Measurements from ENCODE around the gene GALNT14. TPM values are rescaled to one million over a fixed set of nuclear protein-coding genes. Genes with fewer than 3 reads are reported as not detected.

GALNT14 gene
- total and polyA plus RNA-seq, 2 of the 8 experiments (the other 6 are each of a cell fraction or from before 2014, with no cell fraction given), result 13.0 to 13.7 TPM

DNA sequence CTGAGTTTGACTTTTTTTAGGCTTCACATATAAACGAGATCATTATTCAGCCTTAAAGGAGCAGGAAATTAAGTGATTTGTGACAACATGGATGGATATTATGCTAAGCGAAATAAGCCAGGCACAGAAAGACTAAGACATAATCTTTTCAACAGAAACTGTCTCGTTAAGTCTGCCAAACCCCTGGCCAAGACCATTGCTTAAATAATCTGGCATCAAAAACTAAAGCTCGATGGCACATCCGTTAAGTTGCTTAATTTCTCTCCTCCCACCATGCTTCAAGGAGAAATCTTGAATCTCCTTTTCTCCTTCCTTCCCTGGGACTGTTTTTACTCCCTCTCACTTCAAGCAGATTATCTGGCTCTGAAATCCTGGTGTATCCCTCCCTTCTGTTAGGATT lies 140.3 kb downstream of the GALNT14 start:
- DNase-seq (ENCODE audit: low read depth in 1 of 2, low spot score in 2 of 2) (no peak), FAIRE-seq (no peak)
- no peak overlapping the region for H2BK15ac ChIP-seq (ENCODE audit: low read length)
- no peaks in the 10 kb centered on the region for H4K20me1 ChIP-seq (replicated peaks in 1 of 2; ENCODE audit: control insufficient read depth in 1 of 2, insufficient read depth in 2 of 2, low read length in 2 of 2)
- no peak overlapping the region for H4K5ac ChIP-seq (ENCODE audit: insufficient read length, low read depth, low read length)
- H3K18ac ChIP-seq (ENCODE audit: extremely low read depth, low read length), result no peak overlapping the region
- no peaks in the 10 kb centered on the region for H3K36me3 ChIP-seq (ENCODE audit: control insufficient read depth in 2 of 4, insufficient read depth in 4 of 4, low read length in 3 of 4)
- H3K14ac ChIP-seq (ENCODE audit: insufficient read length), result no peak overlapping the region
- no peaks in the 10 kb centered on the region for H3K79me2 ChIP-seq (ENCODE audit: control insufficient read depth in 1 of 2, insufficient read depth in 2 of 2, low read length in 2 of 2)
- H3K23me2 ChIP-seq (ENCODE audit: low read depth, low read length), result no peaks in the 10 kb centered on the region
- H2AK5ac ChIP-seq (ENCODE audit: low read depth, low read length), result no peak overlapping the region
- H4K8ac ChIP-seq (ENCODE audit: extremely low read depth, insufficient read depth, low read length), result no peak overlapping the region
- no peak overlapping the region for H2AFZ ChIP-seq (ENCODE audit: low read length)
- no peak overlapping the region for H2BK120ac ChIP-seq (replicated peaks; ENCODE audit: low read depth, low read length)
- ChIA-PET CTCF (ENCODE audit: partially characterized antibody) (interaction anchor here (0.5 to 2.1 kb wide), 2 partner anchors 18 to 225 kb away, joined by 3 to 11 read pairs; no protein-coding TSS in a partner anchor), POLR2A (ENCODE audit: partially characterized antibody) (interaction anchor here (0.7 kb wide), 1 partner anchor 13 kb away, joined by 3 read pairs; no protein-coding TSS in a partner anchor)
- WGBS, 2 experiments (ENCODE audit: extremely low coverage in 1 of 2, insufficient coverage in 1 of 2, insufficient read length in 1 of 2, insufficient replicate concordance in 2 of 2, low coverage in 1 of 2, low lambda C conversion rate in 2 of 2, missing lambda C conversion rate in 1 of 2), result 94% methylated on average over 5 of the region's 5 CpGs; no CpG with 5 or more reads in 1 of the 2 experiments
- H3K4me3 ChIP-seq (ENCODE audit: extremely low read depth in 1 of 4, insufficient read depth in 2 of 4, low read depth in 3 of 4, low read length in 4 of 4), result no peak overlapping the region
- no peak overlapping the region for H3K4me2 ChIP-seq (ENCODE audit: insufficient read depth in 1 of 2, low read depth in 2 of 2, low read length in 2 of 2)
- no peaks in the 10 kb centered on the region for H3K27me3 ChIP-seq (replicated peaks in 1 of 4; ENCODE audit: control insufficient read depth in 3 of 4, extremely low read depth in 1 of 4, insufficient read depth in 3 of 4, low read length in 3 of 4)
- H3K9me3 ChIP-seq (ENCODE audit: insufficient read depth in 2 of 2, low read depth in 1 of 2, low read length in 1 of 2), result no peaks in the 10 kb centered on the region
- no peaks in the 10 kb centered on the region for H3K79me1 ChIP-seq (ENCODE audit: low read depth, low read length)
- no peak overlapping the region for H3K4ac ChIP-seq (replicated peaks; ENCODE audit: insufficient read length, low read depth, low read length)
- no peak overlapping the region for H3K27ac ChIP-seq (ENCODE audit: low read depth, low read length)
- H3K23ac ChIP-seq (ENCODE audit: insufficient read length), result no peak overlapping the region
- no peak overlapping the region for H3K9ac ChIP-seq (replicated peaks in 1 of 4; ENCODE audit: extremely low read depth in 1 of 4, low read depth in 3 of 4, low read length in 3 of 4)
- TF ChIP-seq CTBP2 (IDR thresholded peaks at IDR 0.05; ENCODE audit: borderline replicate concordance, insufficient read depth, insufficient read length, low read length) (no peak), TAF7 (optimal IDR thresholded peaks at IDR 0.05; ENCODE audit: borderline replicate concordance, low read depth, low read length) (no peak), TEAD4 (IDR thresholded peaks at IDR 0.05; ENCODE audit: low read depth, low read length) (no peak), JUN (IDR thresholded peaks at IDR 0.05; ENCODE audit: low read depth, low read length) (no peak), POLR2AphosphoS5 (IDR thresholded peaks at IDR 0.05; ENCODE audit: low read depth, low read length) (no peak), TBP (IDR thresholded peaks at IDR 0.05; ENCODE audit: low read depth, low read length) (no peak), FOSL1 (IDR thresholded peaks at IDR 0.05; ENCODE audit: insufficient read depth, low read depth, low read length) (no peak)
- H2BK5ac ChIP-seq (ENCODE audit: low read depth, low read length), result no peak overlapping the region
- H2BK20ac ChIP-seq (ENCODE audit: low read length), result no peak overlapping the region
- H2BK12ac ChIP-seq (ENCODE audit: low read depth, low read length), result no peak overlapping the region
- H4K91ac ChIP-seq (replicated peaks; ENCODE audit: insufficient read length, low read length), result no peak overlapping the region
- H3K56ac ChIP-seq (replicated peaks; ENCODE audit: insufficient read length, low read depth, low read length), result no peak overlapping the region
- no peaks in the 10 kb centered on the region for H3K4me1 ChIP-seq (replicated peaks in 1 of 4; ENCODE audit: control insufficient read depth in 3 of 4, insufficient read depth in 4 of 4, low read length in 3 of 4)

All from H1 (cell line).